Hindlimb muscle (tissue), 1 donor: ENCODE data around the gene IQCN. TPM values are rescaled to one million over a fixed set of nuclear protein-coding genes. Genes with fewer than 3 reads are reported as not detected.

Experiments used
- DNase-seq: peaks from one replicate; pipeline ENCODE4 v3.0.0-alpha.2; 2013
- polyA plus RNA-seq: library from polyadenylated mRNA; unstranded; fragments of 120-200 nt; gene quantifications from one replicate; pipeline ENCODE4 v1.2.1, GENCODE V29; 2013; ENCODE audit not compliant: insufficient read length

The IQCN gene
- polyA plus RNA-seq, 1 donor: 4.9 TPM

GRCh38 chr19:18264137-18264854 is 10.0 kb downstream of the IQCN start:
- no peak for DNase-seq

GRCh38 chr19:18263324-18264136 is 10.7 kb downstream of the IQCN start:
- DNase-seq: no peak

GRCh38 chr19:18262917-18263316 is 11.3 kb downstream of the IQCN start:
- no peak for DNase-seq

GRCh38 chr19:18262144-18262543 is 12.1 kb downstream of the IQCN start:
- no peak for DNase-seq

- DNase-seq: no peak
These were observed 12.8 kb downstream of the IQCN start for GRCh38 chr19:18261474-18261873.

GRCh38 chr19:18259893-18260292 is 14.4 kb downstream of the IQCN start:
- DNase-seq: no peak

- DNase-seq: no peak
These were observed 16.5 kb downstream of the IQCN start for GRCh38 chr19:18257503-18258470.

GRCh38 chr19:18254546-18255503 is 19.4 kb downstream of the IQCN start:
- no peak for DNase-seq

- no peak for DNase-seq
These were observed 20.5 kb downstream of the IQCN start for GRCh38 chr19:18253716-18254115.

GRCh38 chr19:18253130-18253529 is 21.1 kb downstream of the IQCN start:
- DNase-seq: no peak

GRCh38 chr19:18252370-18252717 is 21.9 kb downstream of the IQCN start:
- DNase-seq: no peak

GRCh38 chr19:18251587-18252369 is 22.5 kb downstream of the IQCN start:
- DNase-seq: peak; percentile 61

- DNase-seq: no peak
These were observed 24.4 kb downstream of the IQCN start for GRCh38 chr19:18249834-18250233.

- DNase-seq: no peak
These were observed 29.0 kb downstream of the IQCN start for GRCh38 chr19:18245297-18245696.

GRCh38 chr19:18239303-18239702 is 34.9 kb downstream of the IQCN start:
- DNase-seq: no peak

- DNase-seq: no peak
These were observed 40.1 kb downstream of the IQCN start for GRCh38 chr19:18234194-18234593.

- peak; percentile 45 for DNase-seq
These were observed 40.9 kb downstream of the IQCN start for GRCh38 chr19:18233224-18233825.

- DNase-seq: no peak
These were observed 41.6 kb downstream of the IQCN start for GRCh38 chr19:18232540-18233223.

GRCh38 chr19:18231775-18232174 is 42.5 kb downstream of the IQCN start:
- DNase-seq: no peak
